Forelimb muscle (tissue), 1 donor: ENCODE measurements around the gene LHX4. TPM values are rescaled to one million over a fixed set of nuclear protein-coding genes. Genes with fewer than 3 reads are reported as not detected.

ENCODE experiments used
- DNase-seq: peaks from one replicate; pipeline ENCODE4 v3.0.0-alpha.2; 2013; ENCODE audit warnings: low read depth
- polyA plus RNA-seq: library from polyadenylated mRNA; unstranded; fragments of 120-200 nt; gene quantifications from one replicate; pipeline ENCODE4 v1.2.1, GENCODE V29; 2013; ENCODE audit not compliant: insufficient read length

Gene LHX4
- polyA plus RNA-seq, 1 donor, result 1.4 TPM

- no peak for DNase-seq
Measured at GRCh38 chr1:180299479-180300221, 69.6 kb downstream of the LHX4 start.

- no peak for DNase-seq
Measured at GRCh38 chr1:180301135-180301742, 71.2 kb downstream of the LHX4 start.

DNA sequence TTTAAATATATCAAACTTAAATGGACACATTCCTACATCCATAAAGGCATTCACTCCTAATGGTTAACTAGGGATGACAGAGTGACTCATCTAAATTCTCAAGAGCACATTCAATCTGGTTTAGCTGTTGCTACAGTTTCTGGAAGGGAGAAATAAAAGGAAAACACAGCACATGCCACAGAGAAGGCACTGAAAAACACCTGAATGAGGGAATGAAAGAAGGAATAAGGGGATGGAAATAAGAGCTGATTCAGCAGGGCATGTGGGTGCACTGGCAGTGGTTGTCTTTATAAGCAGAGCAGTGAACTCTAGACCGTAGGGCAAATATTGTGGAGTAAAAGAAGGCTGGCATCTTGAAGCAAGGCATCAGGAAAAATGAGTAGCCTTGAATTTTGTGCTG, 79.3 kb downstream of the LHX4 start:
- DNase-seq, result no peak

- no peak for DNase-seq
Measured at GRCh38 chr1:180310095-180310494, 80.0 kb downstream of the LHX4 start.

DNA sequence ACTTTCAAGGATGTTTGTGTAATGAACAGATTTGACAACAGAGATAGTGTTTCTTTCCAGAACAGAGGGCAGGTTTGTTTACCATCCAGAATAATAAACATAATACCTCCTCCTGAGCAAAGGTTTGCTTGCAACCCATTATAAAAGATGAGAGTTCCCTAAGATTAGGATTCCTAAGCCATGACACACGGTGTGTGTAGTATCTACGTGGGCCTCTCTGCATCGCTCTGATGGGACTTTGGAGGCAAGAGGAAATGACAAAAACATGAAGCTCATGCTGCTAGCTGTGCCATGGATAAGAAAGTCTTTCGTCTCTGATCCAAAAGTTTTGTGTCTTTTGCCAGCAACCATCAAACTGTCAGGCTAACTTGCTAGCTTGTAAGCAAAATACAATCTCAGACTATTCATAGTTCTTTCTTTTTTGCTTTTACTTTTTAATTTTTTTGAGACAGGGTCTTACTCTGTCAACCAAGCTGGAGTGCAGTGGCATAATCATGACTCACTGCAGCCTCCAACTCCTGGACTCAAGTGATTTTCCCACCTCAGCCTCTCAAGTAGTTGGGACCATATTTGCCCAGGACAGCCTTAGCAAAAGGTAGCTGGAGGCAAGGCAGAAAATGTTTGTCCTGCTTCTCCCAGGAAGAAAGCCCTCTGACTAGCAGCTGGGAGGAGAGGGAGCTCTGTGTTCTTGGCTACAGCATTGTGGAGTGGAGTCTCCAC, 81.1 kb downstream of the LHX4 start:
- no peak for DNase-seq

DNA sequence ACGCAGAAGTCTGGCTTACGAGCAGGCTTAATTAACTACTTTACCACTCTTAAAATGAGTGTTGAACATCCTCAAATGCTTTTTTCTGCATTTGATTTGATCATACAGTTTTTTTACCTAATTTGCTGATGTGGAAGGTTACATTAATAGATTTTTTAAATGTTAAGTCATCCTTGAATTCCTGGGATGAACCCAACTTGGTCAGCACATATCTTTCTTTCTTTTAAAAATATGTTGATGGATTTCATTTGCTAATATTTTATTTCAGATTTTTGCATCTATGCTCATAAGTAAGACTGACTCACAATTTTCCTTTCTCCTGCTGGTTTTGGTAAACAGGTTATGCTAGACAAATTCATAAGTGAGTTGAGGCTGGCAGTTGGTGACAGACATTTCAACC, 82.9 kb downstream of the LHX4 start:
- DNase-seq, result no peak

- DNase-seq, result no peak
Measured at GRCh38 chr1:180327089-180327488, 97.0 kb downstream of the LHX4 start.

Other genes starting within 250 kb of the LHX4 start
- 21.0 TPM for gene QSOX1, start 75.4 kb upstream of the LHX4 start, polyA plus RNA-seq